Right cardiac atrium (tissue), 5 donors: Measurements from ENCODE around the gene ANKRD11. TPM values are rescaled to one million over a fixed set of nuclear protein-coding genes. Genes with fewer than 3 reads are reported as not detected.

Experiments
- ATAC-seq, 2 donors: fragments of 200-7000 bp; cut with Tn5 transposase; one replicate each; pipeline versions ENCODE4 v1.8.0 to v1.9.1; 2020; ENCODE audit warnings: moderate library complexity in 2 of 2, mild to moderate bottlenecking in 1 of 2
- DNase-seq, 3 donors: peaks; one replicate each; pipeline ENCODE4 v3.0.0-alpha.2; 2020
- H3K27ac ChIP-seq: one replicate; pipeline ENCODE4 v1.5.1; 2013; ENCODE audit warnings: mild to moderate bottlenecking, low read length, control low read depth, moderate library complexity
- H3K27me3 ChIP-seq: one replicate; pipeline ENCODE4 v1.6.1; 2013; ENCODE audit not compliant: control insufficient read depth, insufficient read depth
- H3K4me1 ChIP-seq: one replicate; pipeline ENCODE4 v1.6.1; 2013; ENCODE audit warnings: low read length; ENCODE audit not compliant: control insufficient read depth, insufficient read depth
- H3K4me3 ChIP-seq: one replicate; pipeline ENCODE4 v1.5.1; 2013; ENCODE audit warnings: low read length, control low read depth
- H3K9me3 ChIP-seq: one replicate; pipeline ENCODE4 v1.6.1; 2013; ENCODE audit warnings: low read length; ENCODE audit not compliant: control insufficient read depth
- WGBS: extraction: QIAGEN DNeasy Blood & Tissue Kit; methylation state at CpG from one replicate; pipeline ENCODE4 v1.1.7; 2013; 5-methylcytosine and 5-hydroxymethylcytosine counted together
- intact Hi-C, 4 donors: fragments of 100-400 bp; cut with DNase I; formaldehyde crosslinking; loops; one replicate each; pipeline versions ENCODE4 v1.11.0 to v1.14.0; 2022 to 2023
- polyA plus RNA-seq: library from polyadenylated mRNA; stranded (reverse); fragments of 200-250 nt; gene quantifications from one replicate; pipeline ENCODE4 v1.2.3, GENCODE V29; 2013
- total RNA-seq, 4 donors: library from RNA; stranded (reverse); fragmentation: NEBNext Ultra II Directional; extraction: Animal tissue kit (Norgen Biotek cat#: 25700); gene quantifications; one replicate each; pipeline ENCODE4 v1.2.1, GENCODE V29; 2021
- donor health status: healthy with polysubstance abuse.
- donor health status: DM: no; HTN: yes; CAD: no.
- donor health status: DM: no; HTN: no; CAD: no.
- donor health status: DM: no; HTN: yes; CAD: no; lungs with severe emphysema.
- donor health status: DM: yes; HTN: yes; CAD: no.

ANKRD11 gene
- total and polyA plus RNA-seq, 5 donors = 75.3 to 98.9 (median 95.3) TPM

DNA sequence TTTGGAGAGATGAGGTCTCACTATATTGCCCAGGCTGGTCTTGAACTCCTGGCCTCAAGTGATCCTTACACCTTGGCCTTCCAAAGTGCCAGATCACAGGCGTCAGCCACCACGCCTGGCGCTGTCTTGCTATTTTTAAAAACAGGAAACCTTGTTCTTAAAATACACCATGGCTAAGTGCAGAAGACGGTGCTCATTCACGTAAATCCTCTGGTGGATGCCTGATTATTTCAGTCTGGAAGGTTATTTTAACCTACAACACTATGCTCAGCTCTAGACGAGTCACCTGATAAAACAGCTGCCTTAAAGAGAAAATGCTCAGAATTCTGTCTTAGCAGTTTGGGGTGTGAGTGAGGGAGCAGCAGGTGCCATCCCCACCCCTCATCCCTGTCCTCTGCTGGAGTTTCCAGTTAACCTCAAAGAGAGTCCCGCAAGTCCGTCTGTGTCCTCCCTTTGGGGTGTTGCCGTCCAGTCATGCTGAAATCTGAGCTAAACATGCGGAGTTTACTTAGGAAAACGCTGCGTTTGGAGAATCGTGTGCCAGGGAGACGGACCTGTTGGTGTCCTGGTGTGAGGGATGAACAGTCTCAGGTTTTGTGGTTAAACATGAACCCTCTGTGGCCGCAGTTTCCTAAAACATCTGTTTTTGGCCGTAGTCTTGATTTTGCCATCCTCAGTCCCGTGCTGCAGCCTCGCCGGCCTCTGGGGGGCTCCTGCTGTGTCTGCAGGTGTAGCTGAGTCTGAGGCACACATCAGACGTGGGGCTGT is 35.0 kb upstream of the ANKRD11 start:
- WGBS = 62% methylated on average over 20 of the region's 20 CpGs
- peak overlapping the region; percentile 9 for H3K27ac ChIP-seq
- intact Hi-C loops = no loop called here
- peak; percentile 10 to 40 for ATAC-seq
- no peak overlapping the region for H3K4me3 ChIP-seq
- DNase-seq = no peak
- H3K4me1 ChIP-seq = no peaks in the 10 kb centered on the region
- no peaks in the 10 kb centered on the region for H3K27me3 ChIP-seq
- no peaks in the 10 kb centered on the region for H3K9me3 ChIP-seq

DNA sequence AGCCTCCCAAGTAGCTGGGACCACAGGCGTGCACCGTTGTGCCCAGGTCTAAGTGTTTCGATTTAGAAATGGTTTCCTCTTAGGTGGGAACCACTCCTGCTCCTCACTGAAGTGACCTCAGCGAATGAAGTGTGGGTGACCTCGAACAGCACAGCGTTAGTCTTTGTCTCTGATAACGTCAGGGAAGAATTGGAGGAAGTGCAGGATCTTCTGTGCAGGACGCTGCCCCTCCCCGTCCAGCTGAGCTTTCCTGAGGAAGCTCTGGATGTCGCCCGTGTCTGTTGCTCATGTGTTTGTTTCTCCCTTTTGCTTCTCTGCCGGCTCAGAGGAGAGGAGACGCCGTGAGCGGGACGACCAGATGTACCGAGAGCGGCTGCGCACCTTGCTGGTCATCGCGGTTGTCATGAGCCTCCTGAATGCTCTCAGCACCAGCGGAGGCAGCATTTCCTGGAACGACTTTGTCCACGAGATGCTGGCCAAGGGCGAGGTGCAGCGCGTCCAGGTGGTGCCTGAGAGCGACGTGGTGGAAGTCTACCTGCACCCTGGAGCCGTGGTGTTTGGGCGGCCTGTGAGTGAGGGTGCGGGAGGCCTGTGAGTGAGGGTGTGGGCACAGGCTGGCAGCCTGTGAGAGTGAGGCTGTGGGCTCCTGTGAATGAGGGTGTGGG is 33.5 kb upstream of the ANKRD11 start:
- H3K27ac ChIP-seq = peak overlapping the region; percentile 32
- H3K4me3 ChIP-seq = no peak overlapping the region
- intact Hi-C loops = no loop called here
- DNase-seq (no peak), ATAC-seq (peak; percentile 28 to 59)
- no peaks in the 10 kb centered on the region for H3K9me3 ChIP-seq
- WGBS = 74% methylated on average over 32 of the region's 32 CpGs
- no peaks in the 10 kb centered on the region for H3K4me1 ChIP-seq
- no peaks in the 10 kb centered on the region for H3K27me3 ChIP-seq

DNA sequence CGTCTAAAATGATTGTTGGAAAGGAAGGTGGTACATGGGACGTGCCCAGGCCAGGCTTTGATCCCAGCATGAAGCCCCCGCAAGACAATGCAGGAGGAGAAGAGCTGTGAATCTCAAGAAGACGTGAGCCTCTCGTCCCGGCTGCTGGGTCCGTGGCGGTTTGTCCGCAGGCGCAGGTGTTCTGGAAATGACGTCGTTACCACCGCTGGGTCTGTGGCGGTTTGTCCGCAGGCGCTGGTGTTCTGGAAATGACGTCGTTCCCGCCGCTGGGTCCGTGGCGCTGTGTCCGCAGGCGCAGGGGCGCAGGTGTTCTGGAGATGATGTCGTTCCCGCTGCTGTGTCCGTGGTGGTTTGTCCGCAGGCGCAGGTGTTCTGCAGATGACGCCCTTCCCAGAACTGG is 31.9 kb upstream of the ANKRD11 start:
- H3K27ac ChIP-seq = no peak overlapping the region
- no peaks in the 10 kb centered on the region for H3K9me3 ChIP-seq
- H3K27me3 ChIP-seq = no peaks in the 10 kb centered on the region
- H3K4me3 ChIP-seq = no peak overlapping the region
- no peak for DNase-seq
- ATAC-seq = no peak
- no peaks in the 10 kb centered on the region for H3K4me1 ChIP-seq
- WGBS = 93% methylated on average over 31 of the region's 31 CpGs
- intact Hi-C loops = no loop called here

DNA sequence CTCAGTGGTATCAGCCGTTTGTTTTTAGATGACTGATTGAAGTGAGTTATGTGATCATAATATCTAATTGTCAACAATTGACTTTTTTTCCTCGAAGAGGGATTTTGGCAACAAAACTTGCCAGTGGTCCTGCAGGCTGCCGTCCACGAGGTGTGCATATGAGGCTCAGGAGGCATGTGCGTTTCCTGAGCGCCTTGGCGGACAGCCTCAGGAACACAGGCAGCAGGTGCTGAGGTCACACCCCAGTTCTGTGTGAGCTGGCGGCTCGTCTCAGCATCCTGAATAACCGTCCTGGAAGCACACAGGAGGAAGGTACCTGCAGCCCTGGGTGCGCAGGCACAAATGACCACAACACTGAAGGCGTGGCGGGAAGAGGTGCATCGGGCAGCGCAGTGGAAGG is 29.5 kb upstream of the ANKRD11 start:
- 84% methylated on average over 15 of the region's 15 CpGs for WGBS
- intact Hi-C loops = no loop called here
- H3K4me3 ChIP-seq = no peak overlapping the region
- H3K9me3 ChIP-seq = no peaks in the 10 kb centered on the region
- H3K27ac ChIP-seq = no peak overlapping the region
- ATAC-seq = no peak
- no peaks in the 10 kb centered on the region for H3K4me1 ChIP-seq
- DNase-seq = no peak
- no peaks in the 10 kb centered on the region for H3K27me3 ChIP-seq

DNA sequence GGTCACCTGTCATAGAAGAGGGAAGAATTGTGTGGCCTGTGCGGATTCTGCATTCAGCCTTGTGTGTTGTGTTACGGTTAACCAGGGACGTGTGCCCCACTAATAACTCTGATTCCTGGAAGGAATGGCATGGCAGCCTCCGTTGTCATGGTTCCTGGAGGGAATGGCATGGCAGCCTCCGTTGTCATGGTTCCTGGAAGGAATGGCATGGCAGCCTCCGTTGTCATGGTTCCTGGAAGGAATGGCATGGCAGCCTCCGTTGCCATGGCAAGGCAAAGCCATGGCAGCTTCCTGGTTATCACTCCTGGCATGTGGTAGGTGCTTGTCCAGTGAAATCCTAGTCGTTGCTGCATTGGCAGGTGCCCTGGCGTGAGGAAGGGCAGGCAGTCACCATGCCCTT is 26.8 kb upstream of the ANKRD11 start:
- ATAC-seq (no peak), DNase-seq (peak in 1 of 3 donors; percentile 12)
- H3K4me3 ChIP-seq = no peak overlapping the region
- H3K4me1 ChIP-seq = no peaks in the 10 kb centered on the region
- intact Hi-C loops = no loop called here
- 81% methylated on average over 9 of the region's 9 CpGs for WGBS
- no peak overlapping the region for H3K27ac ChIP-seq
- H3K27me3 ChIP-seq = no peaks in the 10 kb centered on the region
- H3K9me3 ChIP-seq = no peaks in the 10 kb centered on the region

DNA sequence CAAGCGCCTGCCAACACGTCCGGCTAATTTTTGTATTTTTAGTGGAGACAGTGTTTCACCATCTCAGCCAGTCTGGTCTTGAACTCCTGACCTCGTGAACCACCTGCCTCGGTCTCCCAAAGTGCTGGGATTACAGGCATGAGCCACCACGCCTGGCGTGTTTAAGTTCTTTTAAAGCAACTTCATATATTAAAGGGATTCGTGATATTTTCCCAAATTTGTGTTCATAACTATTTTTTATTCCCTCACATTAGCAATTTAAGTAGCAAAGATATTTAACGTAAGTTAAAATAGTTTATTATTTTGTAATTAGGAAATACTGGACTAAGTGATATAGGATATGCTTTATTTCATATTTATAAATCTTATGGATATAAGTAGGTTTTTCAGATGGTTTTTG is 22.1 kb upstream of the ANKRD11 start:
- 95% methylated on average over 9 of the region's 9 CpGs for WGBS
- Histone ChIP-seq H3K4me3 (no peak overlapping the region), H3K9me3 (no peaks in the 10 kb centered on the region), H3K27ac (no peak overlapping the region), H3K4me1 (no peaks in the 10 kb centered on the region), H3K27me3 (no peaks in the 10 kb centered on the region)
- ATAC-seq (no peak), DNase-seq (no peak)
- intact Hi-C loops = no loop called here

DNA sequence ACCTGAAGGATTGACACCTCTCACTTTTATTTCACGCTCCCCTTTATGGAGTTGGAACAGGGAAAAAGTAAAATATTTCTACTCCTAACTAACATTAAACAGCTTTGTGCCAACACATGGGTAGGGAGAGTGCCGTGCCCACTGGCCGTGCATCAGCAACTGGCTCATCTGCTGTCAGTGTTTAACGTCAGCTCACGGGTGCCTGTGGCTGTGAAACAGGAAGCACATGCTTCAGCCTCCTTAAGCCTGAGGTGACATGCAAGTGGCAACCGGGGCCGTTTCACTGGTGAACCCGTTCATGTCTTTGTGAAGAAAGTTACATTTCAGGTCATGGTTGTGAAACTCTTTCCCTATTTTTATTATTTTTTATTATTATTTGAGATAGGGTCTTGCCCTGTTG is 21.0 kb upstream of the ANKRD11 start:
- Histone ChIP-seq H3K4me3 (no peak overlapping the region), H3K4me1 (peaks cover 3% of the 10 kb centered on the region), H3K27ac (no peak overlapping the region), H3K9me3 (no peaks in the 10 kb centered on the region), H3K27me3 (no peaks in the 10 kb centered on the region)
- ATAC-seq = no peak
- no peak for DNase-seq
- intact Hi-C loops = no loop called here
- WGBS = 60% methylated on average over 8 of the region's 8 CpGs

DNA sequence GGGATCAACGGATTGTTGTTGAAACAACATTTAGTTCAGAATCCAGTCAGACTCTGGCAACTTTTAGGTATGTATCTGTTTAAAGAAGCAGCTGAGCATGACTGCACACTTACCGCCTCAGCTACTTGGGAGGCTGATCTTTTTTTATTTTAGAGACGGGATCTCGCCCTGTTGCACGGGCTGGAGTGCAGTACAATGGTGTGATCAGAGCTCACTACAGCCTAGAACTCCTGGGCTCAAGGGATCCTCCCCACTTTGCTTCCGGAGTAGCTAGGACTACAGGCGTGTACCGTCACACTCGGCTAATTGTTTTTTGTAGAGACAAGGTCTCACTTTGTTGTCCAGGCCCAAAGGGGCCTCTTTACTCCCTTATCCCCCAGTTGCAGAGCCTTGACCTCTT is 20.2 kb upstream of the ANKRD11 start:
- no peak for DNase-seq
- intact Hi-C loops = no loop called here
- no peaks in the 10 kb centered on the region for H3K27me3 ChIP-seq
- ATAC-seq = no peak
- H3K9me3 ChIP-seq = no peaks in the 10 kb centered on the region
- 88% methylated on average over 9 of the region's 9 CpGs for WGBS
- H3K4me3 ChIP-seq = no peak overlapping the region
- no peak overlapping the region for H3K27ac ChIP-seq
- H3K4me1 ChIP-seq = peaks cover 11% of the 10 kb centered on the region

DNA sequence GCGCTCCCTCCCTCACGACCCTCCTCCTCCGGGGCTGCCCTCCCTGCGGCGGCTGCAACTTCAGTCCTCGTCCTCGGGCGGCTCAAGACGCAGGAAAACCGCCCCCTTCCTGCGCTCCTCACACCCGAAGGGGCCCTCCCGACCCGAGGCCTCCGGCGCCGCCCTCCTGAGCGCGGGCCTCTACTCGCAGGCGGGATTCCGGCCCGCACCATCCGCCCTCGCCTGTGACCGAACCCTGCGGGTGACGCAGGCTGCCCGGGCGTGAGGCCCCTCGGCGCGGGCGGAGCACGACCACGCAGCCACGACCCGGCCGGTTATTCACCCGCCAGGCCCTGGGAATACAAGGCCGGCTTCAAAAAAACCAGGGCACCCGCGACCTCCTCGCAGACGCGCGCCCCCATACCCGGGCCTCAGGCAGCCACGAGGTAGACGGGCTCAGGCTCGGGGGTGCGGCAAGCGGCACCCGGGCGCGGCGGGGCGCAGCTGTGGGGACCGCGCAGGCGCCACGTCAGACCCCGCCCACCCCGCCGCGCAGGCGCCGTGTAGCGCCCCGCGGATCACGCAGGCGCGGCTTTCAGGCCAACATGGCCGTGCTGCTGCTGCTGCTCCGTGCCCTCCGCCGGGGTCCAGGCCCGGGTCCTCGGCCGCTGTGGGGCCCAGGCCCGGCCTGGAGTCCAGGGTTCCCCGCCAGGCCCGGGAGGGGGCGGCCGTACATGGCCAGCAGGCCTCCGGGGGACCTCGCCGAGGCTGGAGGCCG is 17.7 kb upstream of the ANKRD11 start, which contains the start of gene SPG7:
TSS of gene SPG7 (plus strand) at position 570 of the 757 bp plus-strand sequence. CDS start at position 585, 15 bp downstream.
- H3K27ac ChIP-seq = peak within 1 kb of the TSS; percentile 87
- intact Hi-C loops = loop anchor here in 1 of 4 donors (5.0 kb wide), 1 partner anchor 176 kb away; no protein-coding TSS in a partner anchor
- DNase-seq = peak; percentile 86 to 95 (median 94)
- WGBS = under 1% methylated on average over 90 of the region's 90 CpGs
- ATAC-seq = peak; percentile 92 to 94
- peaks cover 15% of the 10 kb centered on the region for H3K4me1 ChIP-seq
- H3K9me3 ChIP-seq = no peaks in the 10 kb centered on the region
- H3K4me3 ChIP-seq = peak within 1 kb of the TSS; percentile 91
- no peaks in the 10 kb centered on the region for H3K27me3 ChIP-seq

DNA sequence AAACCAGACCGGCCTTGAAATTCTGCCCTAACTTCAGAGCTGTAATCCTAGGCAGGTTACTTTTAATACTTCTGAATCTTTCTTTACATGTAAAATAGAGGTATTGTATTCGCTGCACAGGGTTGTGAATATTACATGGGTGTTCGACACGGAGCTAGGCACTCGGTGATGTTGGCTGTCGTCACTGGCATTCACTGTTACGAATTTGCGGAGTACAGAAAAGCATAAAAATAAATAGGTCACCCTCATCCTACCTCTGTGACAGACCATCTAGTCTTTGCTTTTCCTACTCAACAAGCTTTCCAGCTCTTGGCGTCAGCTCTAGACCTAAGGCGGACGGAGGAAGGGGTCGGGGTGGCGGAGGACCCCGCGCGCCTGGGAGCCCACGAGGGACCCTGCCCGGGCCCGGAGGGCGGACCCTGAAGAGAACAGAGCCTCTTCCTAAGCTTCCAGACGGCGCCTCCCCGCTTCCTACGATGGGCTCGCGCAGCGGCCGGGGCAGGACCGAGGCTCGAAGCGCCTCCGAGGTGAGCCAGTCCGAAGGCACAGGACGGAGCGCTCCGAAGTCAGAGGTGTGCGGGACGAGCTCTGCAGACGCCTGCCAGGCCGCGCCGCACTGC is 17.0 kb upstream of the ANKRD11 start:
- 7% methylated on average over 42 of the region's 42 CpGs for WGBS

More for the DNA sequence above, 17.0 kb upstream of the ANKRD11 start:
- Histone ChIP-seq H3K4me3 (peak overlapping the region; percentile 91), H3K9me3 (no peaks in the 10 kb centered on the region), H3K27me3 (no peaks in the 10 kb centered on the region), H3K4me1 (peaks cover 15% of the 10 kb centered on the region), H3K27ac (peak overlapping the region; percentile 81)
- DNase-seq = no peak
- peak in 1 of 2 donors; percentile 42 for ATAC-seq
- intact Hi-C loops = loop anchor here in 1 of 4 donors (5.0 kb wide), 1 partner anchor 175 kb away; no protein-coding TSS in a partner anchor
